ENCODE data around the gene APBA3.
A peak's percentile ranks its signal among the peaks of the same experiment; 100 is the strongest.

The APBA3 gene

GRCh38 chr19:3712663-3713611, 48.6 kb downstream of the APBA3 start:
- no peak for DNase-seq

DNA sequence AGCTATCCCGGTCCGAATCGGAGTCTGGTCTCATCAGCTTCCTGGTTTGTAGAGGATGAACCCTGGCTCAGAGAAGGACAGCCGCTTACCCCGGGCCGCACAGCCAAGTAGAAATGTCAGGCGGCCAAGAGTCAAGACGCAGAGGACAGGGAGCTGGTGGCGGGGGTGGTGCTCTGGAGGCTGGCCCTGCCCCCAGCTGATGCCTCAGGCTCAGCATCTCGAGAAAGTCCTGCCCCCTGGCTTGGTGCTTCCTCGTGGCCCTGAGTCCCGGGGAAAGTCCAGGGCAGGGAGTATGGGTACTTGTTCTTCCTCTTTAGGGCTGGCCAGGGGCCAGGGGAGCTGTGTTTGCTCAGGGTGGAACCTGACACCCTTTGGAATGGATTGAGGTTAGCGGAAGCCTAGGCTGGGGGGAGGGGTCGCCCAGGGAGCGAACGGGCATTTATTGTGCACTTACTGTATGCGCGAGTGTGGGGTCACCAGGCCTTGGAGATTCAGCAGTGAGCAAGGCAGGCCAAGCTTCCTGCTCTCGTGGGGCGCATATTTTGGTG, 51.2 kb downstream of the APBA3 start:
- peak; percentile 87 for DNase-seq

GRCh38 chr19:3708207-3708931, 53.1 kb downstream of the APBA3 start, which contains the start of gene TJP3:
TJP3 (plus strand) TSS chr19:3708384; CDS start chr19:3728433, 20,049 bp downstream.
- DNase-seq, result peak; percentile 12

- DNase-seq, result no peak
These were observed 53.7 kb downstream of the APBA3 start for GRCh38 chr19:3707868-3708206.

- DNase-seq, result no peak
These were observed 60.3 kb downstream of the APBA3 start for GRCh38 chr19:3701200-3701599.

All from DMS153 (cell line).